NT2/D1 (cell line): ENCODE results near the gene FGFR3.

Experiments
- SUZ12 ChIP-seq: IDR thresholded peaks from 2 replicates; pipeline ENCODE4 v1.6.1; 2011; ENCODE audit not compliant: insufficient read length, insufficient read depth; ENCODE audit errors: extremely low read depth
- YY1 ChIP-seq: IDR thresholded peaks from 2 replicates; pipeline ENCODE4 v1.6.1; 2011; ENCODE audit not compliant: insufficient read length, insufficient read depth
- ZNF274 ChIP-seq: IDR thresholded peaks from 2 replicates; pipeline ENCODE4 v1.6.1; 2011; ENCODE audit warnings: mild to moderate bottlenecking, low read depth, low read length

DNA sequence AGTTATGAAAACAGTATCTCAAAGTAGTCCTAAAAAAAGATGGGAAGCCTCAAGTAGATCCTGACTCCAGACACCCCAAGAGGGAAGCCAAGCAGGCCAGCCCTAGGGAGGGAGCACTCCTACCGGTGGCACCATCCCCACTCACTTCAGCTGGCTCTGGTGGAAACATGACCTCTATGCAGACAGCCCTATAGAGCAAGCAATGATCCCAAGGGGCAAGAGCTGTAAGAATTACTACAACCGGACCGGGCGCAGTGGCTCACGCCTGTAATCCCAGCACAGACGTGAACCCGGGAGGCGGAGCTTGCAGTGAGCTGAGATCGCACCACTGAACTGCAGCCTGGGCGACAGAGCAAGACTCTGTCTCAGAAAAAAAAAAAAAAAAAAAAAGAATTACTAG is 57.2 kb downstream of the FGFR3 start:
- TF ChIP-seq SUZ12 (no peak), YY1 (no peak), ZNF274 (no peak)
